ENCODE results near the gene FOXD4L6.
"Not testable (repeated sequence)": the region's sequence is repeated elsewhere in the genome, so short reads cannot be mapped to it uniquely, and the experiment has no call there.

The FOXD4L6 gene

GRCh38 chr9:41087929-41088328, 40.6 kb downstream of the FOXD4L6 start:
- intact Hi-C loops (cut with micrococcal nuclease); H3K4me1 Mint-ChIP-seq (ENCODE audit: low read depth): not testable (repeated sequence)
- H3K27me3 Mint-ChIP-seq, result peaks cover 25% of the 10 kb centered on the region

DNA sequence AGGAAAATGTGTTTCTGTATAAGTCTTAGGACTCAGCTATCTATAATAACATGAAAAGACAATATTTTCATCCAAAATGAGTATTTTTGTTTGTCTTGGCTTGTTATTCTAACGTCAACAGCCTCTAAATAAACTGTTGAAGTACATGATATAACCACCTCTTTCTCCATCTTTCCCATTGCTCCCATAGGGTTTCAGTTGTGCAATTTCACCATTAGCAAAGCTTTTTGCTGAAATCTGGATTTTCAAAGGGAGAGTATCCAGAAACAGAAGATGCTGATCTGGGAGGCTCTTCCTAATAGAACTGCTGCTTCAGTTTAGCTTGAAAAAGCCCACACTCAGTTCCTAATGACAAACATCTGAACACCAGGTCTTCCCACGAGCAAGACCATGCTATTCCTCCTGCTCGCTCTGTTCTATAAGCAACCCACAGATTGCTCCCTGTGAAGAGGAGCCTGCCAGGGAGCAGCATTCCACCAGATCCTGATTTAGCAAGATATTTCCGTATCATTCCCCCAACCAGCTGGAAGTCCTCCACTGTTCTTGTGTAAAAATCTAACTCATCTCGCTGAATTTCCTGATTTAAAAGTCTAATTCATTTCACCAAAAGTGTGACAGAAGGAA, 41.2 kb downstream of the FOXD4L6 start:
- intact Hi-C loops (cut with micrococcal nuclease); H3K36me3 Mint-ChIP-seq (ENCODE audit: low read depth); H3K9me3 Mint-ChIP-seq; H3K4me1 Mint-ChIP-seq (ENCODE audit: low read depth); H3K27ac Mint-ChIP-seq; H3K4me3 Mint-ChIP-seq: not testable (repeated sequence)
- H3K27me3 Mint-ChIP-seq, result peaks cover 32% of the 10 kb centered on the region

More at GRCh38 chr9:41087929-41088328, 40.6 kb downstream of the FOXD4L6 start:
- H3K36me3 Mint-ChIP-seq (ENCODE audit: low read depth); H3K4me3 Mint-ChIP-seq; H3K9me3 Mint-ChIP-seq; H3K27ac Mint-ChIP-seq: not testable (repeated sequence)

GRCh38 chr9:41086685-41087084, 41.8 kb downstream of the FOXD4L6 start:
- peaks cover 33% of the 10 kb centered on the region for H3K27me3 Mint-ChIP-seq
- H3K4me3 Mint-ChIP-seq; H3K27ac Mint-ChIP-seq; H3K36me3 Mint-ChIP-seq (ENCODE audit: low read depth); H3K9me3 Mint-ChIP-seq; H3K4me1 Mint-ChIP-seq (ENCODE audit: low read depth); intact Hi-C loops (cut with micrococcal nuclease): not testable (repeated sequence)

GRCh38 chr9:41086215-41086614, 42.3 kb downstream of the FOXD4L6 start:
- intact Hi-C loops (cut with micrococcal nuclease); H3K36me3 Mint-ChIP-seq (ENCODE audit: low read depth); H3K4me3 Mint-ChIP-seq; H3K27ac Mint-ChIP-seq; H3K9me3 Mint-ChIP-seq; H3K4me1 Mint-ChIP-seq (ENCODE audit: low read depth): not testable (repeated sequence)
- H3K27me3 Mint-ChIP-seq, result peaks cover 30% of the 10 kb centered on the region

GRCh38 chr9:41082358-41082757, 46.1 kb downstream of the FOXD4L6 start:
- peaks cover 23% of the 10 kb centered on the region for H3K27me3 Mint-ChIP-seq
- H3K4me1 Mint-ChIP-seq (ENCODE audit: low read depth); H3K36me3 Mint-ChIP-seq (ENCODE audit: low read depth); H3K4me3 Mint-ChIP-seq; H3K27ac Mint-ChIP-seq; intact Hi-C loops (cut with micrococcal nuclease); H3K9me3 Mint-ChIP-seq: not testable (repeated sequence)

DNA sequence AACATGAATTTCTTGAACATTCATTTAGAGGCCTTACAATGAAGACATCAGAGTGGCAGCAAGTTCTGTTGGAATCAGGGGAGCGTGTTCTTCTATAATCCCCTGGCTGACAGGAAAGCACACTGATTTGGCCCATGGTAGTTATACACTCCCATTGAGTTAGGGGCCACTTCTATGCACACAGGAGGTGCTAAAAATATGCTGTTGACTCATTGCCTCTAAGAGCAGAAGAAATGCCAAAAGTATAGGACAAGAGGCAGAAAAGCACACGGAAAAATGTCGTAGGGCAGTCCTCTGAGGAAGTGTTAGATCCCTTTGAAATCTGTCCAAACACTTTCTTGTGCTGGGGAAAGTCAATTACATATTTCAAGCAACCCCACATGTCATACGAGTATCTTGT, 49.0 kb downstream of the FOXD4L6 start:
- H3K9me3 Mint-ChIP-seq; intact Hi-C loops (cut with micrococcal nuclease); H3K4me3 Mint-ChIP-seq; H3K27ac Mint-ChIP-seq; H3K36me3 Mint-ChIP-seq (ENCODE audit: low read depth): not testable (repeated sequence)
- Mint-ChIP-seq H3K27me3 (peaks cover 33% of the 10 kb centered on the region), H3K4me1 (ENCODE audit: low read depth) (peaks cover 10% of the 10 kb centered on the region)

DNA sequence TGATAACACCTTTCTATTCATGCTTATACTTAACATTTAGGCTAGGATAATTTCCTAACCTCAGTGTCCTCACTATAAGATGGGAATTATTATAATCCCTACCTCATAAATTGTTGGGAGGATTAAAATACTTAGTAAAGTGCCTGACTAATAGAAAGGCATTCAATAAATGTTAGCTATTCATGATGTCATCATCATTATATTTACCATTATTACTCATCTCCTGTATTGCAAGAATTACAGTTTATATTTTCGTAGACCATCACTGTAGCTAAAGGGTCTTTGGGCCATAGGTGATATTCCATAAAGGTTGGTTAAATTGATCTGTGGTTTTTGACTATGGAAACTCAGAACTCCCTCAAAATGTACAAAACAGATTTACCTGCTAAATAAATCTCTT, 50.9 kb downstream of the FOXD4L6 start:
- H3K36me3 Mint-ChIP-seq (ENCODE audit: low read depth); H3K4me3 Mint-ChIP-seq; H3K9me3 Mint-ChIP-seq; intact Hi-C loops (cut with micrococcal nuclease); H3K27ac Mint-ChIP-seq: not testable (repeated sequence)
- H3K4me1 Mint-ChIP-seq (ENCODE audit: low read depth), result peaks cover 23% of the 10 kb centered on the region
- H3K27me3 Mint-ChIP-seq, result peaks cover 43% of the 10 kb centered on the region

Measured in dendritic cell treated with granulocyte-macrophage colony-stimulating factor and Interleukin-4, amounts not matched to agents 40 ng/mL and 50 ng/mL, for 4 days (primary cell).